ENCODE measurements around the gene SDF4.

SDF4 gene

GRCh38 chr1:1230656-1231399, 973 bp downstream of the SDF4 start:
- Histone ChIP-seq H3K9me3 (ENCODE audit: insufficient read depth, low read depth, low read length) (no peaks in the 10 kb centered on the region), H3K9ac (ENCODE audit: low read depth, low read length) (peak overlapping the region; percentile 76), H3K36me3 (ENCODE audit: insufficient read depth, low read depth, low read length) (peaks cover 5% of the 10 kb centered on the region; the same call in 1 of the 2 replicates), H3K4me1 (ENCODE audit: insufficient read depth, low read length) (peaks cover 3% of the 10 kb centered on the region; the same call in 1 of the 2 replicates), H3K27me3 (ENCODE audit: insufficient read depth, low read length) (no peaks in the 10 kb centered on the region), H3K27ac (ENCODE audit: low read length) (peak overlapping the region; percentile 11), H3K4me3 (ENCODE audit: low read length) (peak overlapping the region; percentile 77)

GRCh38 chr1:1229770-1230169, 2.0 kb downstream of the SDF4 start:
- Histone ChIP-seq H3K9me3 (ENCODE audit: insufficient read depth, low read depth, low read length) (no peaks in the 10 kb centered on the region), H3K4me1 (ENCODE audit: insufficient read depth, low read length) (peaks cover 3% of the 10 kb centered on the region; the same call in 1 of the 2 replicates), H3K9ac (ENCODE audit: low read depth, low read length) (no peak overlapping the region), H3K27me3 (ENCODE audit: insufficient read depth, low read length) (no peaks in the 10 kb centered on the region), H3K36me3 (ENCODE audit: insufficient read depth, low read depth, low read length) (peaks cover 8% of the 10 kb centered on the region; the same call in 1 of the 2 replicates), H3K27ac (ENCODE audit: low read length) (no peak overlapping the region), H3K4me3 (ENCODE audit: low read length) (no peak overlapping the region)

GRCh38 chr1:1228596-1229321, 3.0 kb downstream of the SDF4 start:
- Histone ChIP-seq H3K27ac (ENCODE audit: low read length) (no peak overlapping the region), H3K27me3 (ENCODE audit: insufficient read depth, low read length) (no peaks in the 10 kb centered on the region), H3K4me3 (ENCODE audit: low read length) (no peak overlapping the region), H3K4me1 (ENCODE audit: insufficient read depth, low read length) (peaks cover 3% of the 10 kb centered on the region; the same call in 1 of the 2 replicates), H3K9me3 (ENCODE audit: insufficient read depth, low read depth, low read length) (no peaks in the 10 kb centered on the region), H3K9ac (ENCODE audit: low read depth, low read length) (no peak overlapping the region), H3K36me3 (ENCODE audit: insufficient read depth, low read depth, low read length) (peaks cover 8% of the 10 kb centered on the region; the same call in 1 of the 2 replicates)

- H3K36me3 ChIP-seq (ENCODE audit: insufficient read depth, low read depth, low read length): peaks cover 11% of the 10 kb centered on the region; the same call in 1 of the 2 replicates
- no peaks in the 10 kb centered on the region for H3K9me3 ChIP-seq (ENCODE audit: insufficient read depth, low read depth, low read length)
- H3K27me3 ChIP-seq (ENCODE audit: insufficient read depth, low read length): no peaks in the 10 kb centered on the region
- no peak overlapping the region for H3K9ac ChIP-seq (ENCODE audit: low read depth, low read length)
- peaks cover 3% of the 10 kb centered on the region; the same call in 1 of the 2 replicates for H3K4me1 ChIP-seq (ENCODE audit: insufficient read depth, low read length)
- H3K4me3 ChIP-seq (ENCODE audit: low read length): no peak overlapping the region
- no peak overlapping the region for H3K27ac ChIP-seq (ENCODE audit: low read length)
Observed at GRCh38 chr1:1228187-1228586, 3.6 kb downstream of the SDF4 start.

GRCh38 chr1:1227386-1227785, 4.4 kb downstream of the SDF4 start:
- Histone ChIP-seq H3K27me3 (ENCODE audit: insufficient read depth, low read length) (no peaks in the 10 kb centered on the region), H3K4me1 (ENCODE audit: insufficient read depth, low read length) (peaks cover 3% of the 10 kb centered on the region; the same call in 1 of the 2 replicates), H3K27ac (ENCODE audit: low read length) (no peak overlapping the region), H3K9me3 (ENCODE audit: insufficient read depth, low read depth, low read length) (no peaks in the 10 kb centered on the region), H3K4me3 (ENCODE audit: low read length) (no peak overlapping the region), H3K9ac (ENCODE audit: low read depth, low read length) (no peak overlapping the region), H3K36me3 (ENCODE audit: insufficient read depth, low read depth, low read length) (peaks cover 17% of the 10 kb centered on the region)

GRCh38 chr1:1226566-1227362, 5.0 kb downstream of the SDF4 start:
- H3K27me3 ChIP-seq (ENCODE audit: insufficient read depth, low read length): no peaks in the 10 kb centered on the region
- no peaks in the 10 kb centered on the region for H3K9me3 ChIP-seq (ENCODE audit: insufficient read depth, low read depth, low read length)
- peaks cover 3% of the 10 kb centered on the region; the same call in 1 of the 2 replicates for H3K4me1 ChIP-seq (ENCODE audit: insufficient read depth, low read length)
- H3K27ac ChIP-seq (ENCODE audit: low read length): no peak overlapping the region
- no peak overlapping the region for H3K9ac ChIP-seq (ENCODE audit: low read depth, low read length)
- peaks cover 20% of the 10 kb centered on the region for H3K36me3 ChIP-seq (ENCODE audit: insufficient read depth, low read depth, low read length)
- H3K4me3 ChIP-seq (ENCODE audit: low read length): no peak overlapping the region

- Histone ChIP-seq H3K9me3 (ENCODE audit: insufficient read depth, low read depth, low read length) (no peaks in the 10 kb centered on the region), H3K27ac (ENCODE audit: low read length) (no peak overlapping the region), H3K27me3 (ENCODE audit: insufficient read depth, low read length) (no peaks in the 10 kb centered on the region), H3K4me1 (ENCODE audit: insufficient read depth, low read length) (peaks cover 3% of the 10 kb centered on the region; the same call in 1 of the 2 replicates), H3K9ac (ENCODE audit: low read depth, low read length) (no peak overlapping the region), H3K4me3 (ENCODE audit: low read length) (no peak overlapping the region), H3K36me3 (ENCODE audit: insufficient read depth, low read depth, low read length) (peaks cover 27% of the 10 kb centered on the region)
Observed at GRCh38 chr1:1225913-1226312, 5.9 kb downstream of the SDF4 start.

GRCh38 chr1:1225238-1225845, 6.5 kb downstream of the SDF4 start:
- Histone ChIP-seq H3K27me3 (ENCODE audit: insufficient read depth, low read length) (no peaks in the 10 kb centered on the region), H3K4me3 (ENCODE audit: low read length) (no peak overlapping the region), H3K9ac (ENCODE audit: low read depth, low read length) (no peak overlapping the region), H3K27ac (ENCODE audit: low read length) (no peak overlapping the region), H3K4me1 (ENCODE audit: insufficient read depth, low read length) (no peaks in the 10 kb centered on the region), H3K36me3 (ENCODE audit: insufficient read depth, low read depth, low read length) (peaks cover 33% of the 10 kb centered on the region), H3K9me3 (ENCODE audit: insufficient read depth, low read depth, low read length) (no peaks in the 10 kb centered on the region)

- H3K36me3 ChIP-seq (ENCODE audit: insufficient read depth, low read depth, low read length): peaks cover 33% of the 10 kb centered on the region
Observed at GRCh38 chr1:1223891-1224290, 7.9 kb downstream of the SDF4 start.

GRCh38 chr1:1223321-1223720, 8.5 kb downstream of the SDF4 start:
- H3K9ac ChIP-seq (ENCODE audit: low read depth, low read length): no peak overlapping the region
- H3K27ac ChIP-seq (ENCODE audit: low read length): no peak overlapping the region
- H3K4me3 ChIP-seq (ENCODE audit: low read length): no peak overlapping the region
- peaks cover 38% of the 10 kb centered on the region for H3K36me3 ChIP-seq (ENCODE audit: insufficient read depth, low read depth, low read length)
- no peaks in the 10 kb centered on the region for H3K9me3 ChIP-seq (ENCODE audit: insufficient read depth, low read depth, low read length)
- H3K4me1 ChIP-seq (ENCODE audit: insufficient read depth, low read length): no peaks in the 10 kb centered on the region
- H3K27me3 ChIP-seq (ENCODE audit: insufficient read depth, low read length): no peaks in the 10 kb centered on the region

More at GRCh38 chr1:1223891-1224290, 7.9 kb downstream of the SDF4 start:
- H3K27ac ChIP-seq (ENCODE audit: low read length): no peak overlapping the region
- H3K4me3 ChIP-seq (ENCODE audit: low read length): no peak overlapping the region
- H3K9me3 ChIP-seq (ENCODE audit: insufficient read depth, low read depth, low read length): no peaks in the 10 kb centered on the region
- no peaks in the 10 kb centered on the region for H3K4me1 ChIP-seq (ENCODE audit: insufficient read depth, low read length)
- H3K9ac ChIP-seq (ENCODE audit: low read depth, low read length): no peak overlapping the region
- no peaks in the 10 kb centered on the region for H3K27me3 ChIP-seq (ENCODE audit: insufficient read depth, low read length)

- Histone ChIP-seq H3K4me3 (ENCODE audit: low read length) (no peak overlapping the region), H3K36me3 (ENCODE audit: insufficient read depth, low read depth, low read length) (peaks cover 42% of the 10 kb centered on the region), H3K9ac (ENCODE audit: low read depth, low read length) (no peak overlapping the region), H3K27me3 (ENCODE audit: insufficient read depth, low read length) (no peaks in the 10 kb centered on the region), H3K27ac (ENCODE audit: low read length) (no peak overlapping the region), H3K4me1 (ENCODE audit: insufficient read depth, low read length) (no peaks in the 10 kb centered on the region), H3K9me3 (ENCODE audit: insufficient read depth, low read depth, low read length) (no peaks in the 10 kb centered on the region)
Observed at GRCh38 chr1:1222575-1223225, 9.1 kb downstream of the SDF4 start.
